BLaER1 treated with 17β-estradiol and CSF1 and Interleukin-3, amounts not matched to agents 10 nM and 100 nM (cell line): Measurements from ENCODE around the gene PPIL3.

Source experiments
- H3K27ac ChIP-seq, 11 experiments: shearing (Covaris generic); formaldehyde crosslinking; 2 replicates each; pipeline ENCODE4 v1.8.1; 2022
- H3K27me3 ChIP-seq, 11 experiments: shearing (Covaris generic); formaldehyde crosslinking; 2 replicates each; pipeline ENCODE4 v1.8.1; 2022
- H3K36me3 ChIP-seq, 11 experiments: shearing (Covaris generic); formaldehyde crosslinking; 2 replicates each; pipeline ENCODE4 v1.8.1; 2022
- H3K4me1 ChIP-seq, 10 experiments: shearing (Covaris generic); formaldehyde crosslinking; 2 replicates each; pipeline ENCODE4 v1.8.1; 2022
- H3K4me2 ChIP-seq, 11 experiments: shearing (Covaris generic); formaldehyde crosslinking; 2 replicates each; pipeline ENCODE4 v1.8.1; 2022
- H3K4me3 ChIP-seq, 10 experiments: shearing (Covaris generic); formaldehyde crosslinking; 2 replicates each; pipeline ENCODE4 v1.8.1; 2022
- H3K9ac ChIP-seq, 11 experiments: shearing (Covaris generic); formaldehyde crosslinking; 2 replicates each; pipeline ENCODE4 v1.8.1; 2022
- H3K9me3 ChIP-seq, 11 experiments: shearing (Covaris generic); formaldehyde crosslinking; replicated peaks in 1 of 11; 2 replicates each; pipeline ENCODE4 v1.8.1; 2022
- H4K20me1 ChIP-seq, 11 experiments: shearing (Covaris generic); formaldehyde crosslinking; 2 replicates each; pipeline ENCODE4 v1.8.1; 2022
- Cebpa-rat ChIP-seq, 11 experiments: shearing (Covaris generic); IDR thresholded peaks; 2 replicates each; pipeline ENCODE4 v1.8.1; 2022

The PPIL3 gene

DNA sequence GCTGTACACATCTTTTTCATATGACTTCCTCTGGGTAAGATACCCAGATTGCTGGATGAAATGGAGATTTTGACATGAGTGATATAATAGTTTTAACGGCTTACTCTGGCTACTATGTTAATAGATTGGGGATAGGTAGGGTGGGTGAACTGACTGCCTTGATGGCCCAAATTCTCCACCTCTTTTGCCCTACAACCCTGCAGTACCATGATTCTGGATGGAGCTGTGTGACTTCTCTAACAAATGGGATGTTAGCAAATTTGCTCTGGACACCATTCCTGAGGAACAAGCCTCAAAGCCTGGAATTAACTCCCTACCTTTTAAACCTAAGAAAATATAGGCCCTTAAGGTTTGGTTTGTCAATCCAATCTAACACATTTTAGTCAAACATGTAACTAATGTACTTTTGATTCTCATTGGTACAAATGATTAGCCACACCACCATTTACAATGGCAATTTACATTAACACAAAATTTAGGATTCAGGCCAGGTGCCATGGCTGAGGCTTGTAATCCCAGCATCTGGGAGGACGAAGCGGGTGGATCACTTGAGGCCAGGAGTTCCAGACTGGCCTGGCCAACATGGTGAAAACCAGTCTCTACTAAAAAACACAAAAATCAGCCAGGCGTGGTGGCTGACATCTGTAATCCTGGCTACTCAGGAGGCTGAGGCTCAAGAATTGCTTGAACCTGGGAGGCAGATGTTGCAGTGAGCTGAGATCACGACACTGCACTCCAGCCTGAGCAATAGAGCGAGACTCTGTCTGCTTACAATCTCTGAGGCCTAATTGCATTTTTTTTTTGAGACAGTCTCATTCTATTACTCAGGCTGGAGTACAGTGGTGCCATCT lies 37.3 kb downstream of the PPIL3 start:
- no peaks in the 10 kb centered on the region for H3K27me3 ChIP-seq

DNA sequence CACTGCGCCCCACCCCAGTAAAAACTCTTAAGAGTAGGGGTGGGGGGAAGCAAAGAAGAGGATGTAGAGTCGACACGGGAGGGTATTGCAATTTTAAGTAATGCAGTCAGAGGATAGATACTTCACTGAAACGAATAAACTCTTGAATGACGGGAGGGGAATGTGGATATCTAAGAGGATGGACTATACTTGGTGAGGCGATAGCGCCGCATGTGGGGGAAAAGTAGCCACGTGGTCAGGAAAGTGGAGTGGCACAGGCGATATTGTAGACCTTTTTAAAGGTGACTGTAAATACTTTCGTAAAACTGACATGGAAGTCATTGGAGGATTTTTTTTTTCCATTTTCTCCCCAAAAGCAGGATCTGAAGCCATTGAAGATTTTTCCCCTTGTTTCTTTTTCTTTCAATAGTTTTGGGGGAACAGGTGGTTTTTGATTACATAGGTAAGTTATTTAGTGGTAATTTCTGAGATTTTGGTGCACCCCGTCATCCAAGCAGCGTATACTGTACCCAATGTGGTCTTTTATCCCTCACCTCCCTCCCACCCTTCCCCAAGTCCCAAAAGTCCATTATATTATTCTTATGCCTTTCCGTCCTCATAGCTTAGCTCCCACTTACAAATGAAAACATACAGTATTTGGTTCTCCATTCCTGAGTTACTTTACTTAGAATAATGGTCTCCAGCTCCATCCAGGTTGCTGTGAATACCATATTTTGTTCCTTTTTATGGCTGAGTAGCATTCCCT lies 38.2 kb downstream of the PPIL3 start:
- Histone ChIP-seq H3K9ac (no peak overlapping the region), H3K27me3 (no peaks in the 10 kb centered on the region), H3K36me3 (peaks cover 51 to 59% (median 55%) of the 10 kb centered on the region in 11 experiments), H4K20me1 (peaks cover 28 to 69% (median 54%) of the 10 kb centered on the region in 11 experiments), H3K9me3 (no peaks in the 10 kb centered on the region), H3K4me2 (no peak overlapping the region), H3K27ac (no peak overlapping the region), H3K4me3 (no peak overlapping the region), H3K4me1 (0 out of 20 replicates have a peak, but pooled peaks cover 0 to 3% (median 0%) of the 10 kb centered on the region in 10 experiments)
- no peak for TF ChIP-seq Cebpa-rat (IDR thresholded peaks at IDR 0.05)

More for the DNA sequence above, 37.3 kb downstream of the PPIL3 start:
- Histone ChIP-seq H3K9ac (no peak overlapping the region), H3K27ac (no peak overlapping the region), H3K4me1 (0 out of 20 replicates have a peak, but pooled peaks cover 0 to 3% (median 0%) of the 10 kb centered on the region in 10 experiments), H3K4me3 (no peak overlapping the region), H3K4me2 (no peak overlapping the region), H4K20me1 (peaks cover 37 to 78% (median 64%) of the 10 kb centered on the region in 11 experiments), H3K36me3 (peaks cover 61 to 68% (median 64%) of the 10 kb centered on the region in 11 experiments), H3K9me3 (no peaks in the 10 kb centered on the region)
- no peak for TF ChIP-seq Cebpa-rat (IDR thresholded peaks at IDR 0.05)

DNA sequence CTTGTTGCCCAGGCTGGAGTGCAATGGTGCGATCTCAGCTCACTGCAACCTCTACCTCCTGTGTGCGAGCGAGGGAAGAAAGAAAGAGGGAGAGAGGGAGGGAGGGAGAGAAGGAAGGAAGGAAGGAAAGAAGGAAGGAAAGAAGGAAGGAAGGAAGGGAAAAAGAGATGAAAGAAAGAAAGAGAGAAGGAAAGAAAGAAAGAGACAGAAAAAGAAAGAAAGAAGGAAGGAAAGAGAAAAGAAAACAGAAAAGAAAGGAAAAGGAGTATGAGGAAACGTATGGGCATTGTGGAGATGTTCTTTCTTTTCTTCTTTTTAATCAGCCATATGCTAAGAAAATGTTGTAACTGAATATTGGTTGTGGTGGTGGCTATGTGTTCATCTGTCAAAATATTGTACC lies 40.9 kb downstream of the PPIL3 start:
- peaks cover 24 to 31% (median 27%) of the 10 kb centered on the region in 11 experiments for H3K36me3 ChIP-seq
- H3K4me3 ChIP-seq = no peak overlapping the region
- peaks cover 4 to 42% (median 27%) of the 10 kb centered on the region in 11 experiments; a peak in 18 of 22 replicates for H4K20me1 ChIP-seq
- H3K27me3 ChIP-seq = no peaks in the 10 kb centered on the region
- no peak overlapping the region for H3K4me2 ChIP-seq
- TF ChIP-seq Cebpa-rat (IDR thresholded peaks at IDR 0.05) = no peak
- H3K9ac ChIP-seq = no peak overlapping the region
- no peaks in the 10 kb centered on the region for H3K9me3 ChIP-seq
- H3K4me1 ChIP-seq = 0 out of 20 replicates have a peak, but pooled peaks cover 0 to 3% (median 0%) of the 10 kb centered on the region in 10 experiments
- no peak overlapping the region for H3K27ac ChIP-seq

DNA sequence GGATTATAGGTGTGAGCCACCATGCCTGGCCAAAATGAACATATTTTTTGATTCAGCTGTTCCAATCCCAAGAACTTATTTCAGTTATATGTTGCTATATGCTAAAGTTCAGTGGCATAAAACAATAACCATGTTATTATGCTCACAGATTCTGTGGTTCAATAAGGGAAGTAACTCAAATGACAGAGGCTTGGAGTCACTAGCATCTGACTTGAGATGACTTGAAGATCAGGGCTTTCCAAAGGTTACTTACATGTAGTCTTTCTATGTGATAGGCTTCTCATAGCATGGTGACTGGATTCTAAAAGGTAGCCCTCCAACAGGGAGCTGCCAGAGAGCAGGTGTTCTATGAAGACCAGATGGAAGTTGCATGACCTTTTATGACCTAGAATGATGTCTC lies 41.6 kb downstream of the PPIL3 start:
- H4K20me1 ChIP-seq = peaks cover 4 to 35% (median 21%) of the 10 kb centered on the region in 11 experiments; a peak in 18 of 22 replicates
- H3K9ac ChIP-seq = no peak overlapping the region
- no peak overlapping the region for H3K27ac ChIP-seq
- peaks cover 17 to 25% (median 21%) of the 10 kb centered on the region in 11 experiments for H3K36me3 ChIP-seq
- H3K4me3 ChIP-seq = no peak overlapping the region
- no peak for TF ChIP-seq Cebpa-rat (IDR thresholded peaks at IDR 0.05)
- H3K9me3 ChIP-seq = no peaks in the 10 kb centered on the region
- H3K27me3 ChIP-seq = no peaks in the 10 kb centered on the region
- H3K4me2 ChIP-seq = no peak overlapping the region
- 0 out of 20 replicates have a peak, but pooled peaks cover 0 to 3% (median 0%) of the 10 kb centered on the region in 10 experiments for H3K4me1 ChIP-seq

DNA sequence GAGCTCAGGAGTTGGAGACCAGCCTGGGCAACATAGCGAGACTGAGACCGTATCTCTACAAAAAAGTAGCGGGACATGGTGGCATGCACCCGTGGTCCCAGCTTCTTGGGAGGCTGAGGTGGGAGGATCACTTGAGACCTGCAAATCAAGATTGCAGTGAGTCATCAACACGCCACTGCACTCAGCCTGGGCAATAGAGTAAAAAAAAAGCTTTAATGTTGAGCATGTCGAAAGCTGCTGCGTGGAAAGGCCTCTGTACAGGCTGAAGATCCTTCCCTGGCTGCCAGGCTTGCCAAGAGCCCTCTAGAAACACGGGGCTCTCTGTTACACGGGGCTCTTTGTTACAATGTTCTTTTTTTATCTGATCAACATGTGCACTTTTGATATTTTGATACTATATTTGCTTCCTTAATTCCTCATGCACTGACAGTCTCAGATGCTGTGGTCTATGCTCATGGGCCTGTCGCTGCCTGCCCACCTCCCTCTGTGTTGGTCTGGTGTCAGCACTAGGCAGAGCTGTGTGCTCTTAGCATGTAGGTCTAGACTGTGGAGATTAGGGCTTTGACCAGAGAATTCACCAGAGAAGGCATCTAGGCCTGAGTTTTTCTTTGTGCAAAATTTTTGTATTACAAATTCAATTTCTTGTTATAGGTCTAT lies 43.1 kb downstream of the PPIL3 start:
- Histone ChIP-seq H3K27ac (no peak overlapping the region), H3K4me3 (no peak overlapping the region), H3K4me2 (no peak overlapping the region), H3K9me3 (no peaks in the 10 kb centered on the region), H3K36me3 (peaks cover 3 to 10% (median 6%) of the 10 kb centered on the region in 11 experiments; a peak in 14 of 22 replicates), H3K4me1 (0 out of 20 replicates have a peak, but pooled peaks cover 0 to 3% (median 0%) of the 10 kb centered on the region in 10 experiments), H4K20me1 (peaks cover 0 to 20% (median 8%) of the 10 kb centered on the region in 11 experiments; a peak in 10 of 22 replicates), H3K9ac (no peak overlapping the region; a peak in 1 of 22 replicates), H3K27me3 (no peaks in the 10 kb centered on the region)
- no peak for TF ChIP-seq Cebpa-rat (IDR thresholded peaks at IDR 0.05)

DNA sequence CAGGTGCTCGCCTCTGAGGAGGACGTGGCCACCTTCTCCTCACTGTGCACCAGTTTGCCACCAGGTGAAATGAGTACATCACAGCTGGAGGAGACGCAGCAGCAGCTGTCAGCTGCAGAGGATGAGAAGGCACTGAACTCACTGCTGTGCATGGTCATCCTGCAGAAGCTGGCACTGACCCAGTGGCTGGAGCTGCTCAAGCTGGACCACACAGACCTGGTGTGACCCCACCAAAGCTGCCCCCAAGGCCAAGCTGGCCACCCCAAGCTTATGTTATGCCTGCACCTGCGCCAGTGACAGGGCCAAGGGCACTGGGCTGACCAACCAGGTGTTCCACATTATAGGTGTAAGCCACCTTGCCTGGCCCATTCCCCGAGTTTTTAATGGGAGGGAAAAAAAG lies 43.7 kb downstream of the PPIL3 start:
- peaks cover 0 to 14% (median 4%) of the 10 kb centered on the region in 11 experiments; a peak in 8 of 22 replicates for H4K20me1 ChIP-seq
- H3K4me3 ChIP-seq = no peak overlapping the region
- TF ChIP-seq Cebpa-rat (IDR thresholded peaks at IDR 0.05) = no peak
- 0 out of 20 replicates have a peak, but pooled peaks cover 0 to 3% (median 0%) of the 10 kb centered on the region in 10 experiments for H3K4me1 ChIP-seq
- H3K27ac ChIP-seq = no peak overlapping the region
- H3K27me3 ChIP-seq = no peaks in the 10 kb centered on the region
- no peaks in the 10 kb centered on the region for H3K9me3 ChIP-seq
- H3K9ac ChIP-seq = no peak overlapping the region
- no peak overlapping the region for H3K4me2 ChIP-seq
- H3K36me3 ChIP-seq = peaks cover 0 to 4% (median under 1%) of the 10 kb centered on the region in 11 experiments; a peak in 6 of 22 replicates

DNA sequence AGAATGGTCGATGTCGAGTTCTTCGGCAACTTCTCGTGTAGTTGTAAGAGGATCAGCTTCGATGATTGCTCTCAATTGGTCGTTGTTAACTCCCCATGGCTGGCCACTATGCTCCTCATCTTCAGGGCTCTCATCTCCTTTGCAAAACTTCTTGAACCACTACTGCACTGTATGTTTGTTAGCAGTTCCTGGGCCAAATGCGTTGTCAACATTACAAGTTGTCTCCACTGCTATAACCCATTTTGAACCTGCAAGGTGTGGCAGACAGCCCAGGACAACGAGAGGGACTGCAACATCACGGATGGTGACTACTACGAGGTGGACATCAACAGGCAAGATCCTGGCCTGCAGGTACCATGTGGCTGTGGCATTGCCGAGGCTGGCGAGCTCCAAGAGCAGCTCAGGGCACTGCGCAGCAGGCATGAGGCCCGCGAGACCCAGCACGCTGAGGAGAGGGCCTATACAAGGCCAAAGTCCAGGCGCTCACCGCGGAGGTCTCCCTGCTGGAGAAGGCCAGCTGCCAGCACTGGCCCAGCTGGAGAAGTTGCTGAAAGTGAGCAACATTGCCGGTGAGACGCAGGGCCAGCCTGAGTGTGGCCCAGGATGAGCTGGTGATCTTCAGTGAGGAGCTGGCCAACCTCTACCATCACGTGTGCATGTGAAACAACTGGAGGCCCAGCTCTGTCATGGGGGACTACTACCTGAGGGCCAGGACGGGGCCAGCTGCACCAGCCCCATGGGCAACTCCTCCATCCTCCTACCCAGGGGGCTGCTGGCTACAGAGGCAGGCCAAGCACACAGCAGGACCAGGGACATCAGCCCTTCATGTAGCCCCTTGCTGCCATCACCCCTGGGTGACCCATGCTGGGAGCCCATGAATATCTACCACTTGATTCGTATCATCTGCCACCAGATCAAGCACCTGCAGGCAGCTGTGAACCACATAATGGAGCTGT lies 44.6 kb downstream of the PPIL3 start:
- Histone ChIP-seq H3K27me3 (no peaks in the 10 kb centered on the region), H3K27ac (no peak overlapping the region), H3K4me3 (no peak overlapping the region), H3K9ac (no peak overlapping the region), H3K4me1 (no peaks in the 10 kb centered on the region), H3K4me2 (no peak overlapping the region), H3K36me3 (no peaks in the 10 kb centered on the region), H3K9me3 (peaks cover 0 to 6% (median 0%) of the 10 kb centered on the region in 11 experiments; a peak in 2 of 22 replicates), H4K20me1 (peaks cover 0 to 5% (median 0%) of the 10 kb centered on the region in 11 experiments; a peak in 2 of 22 replicates)
- TF ChIP-seq Cebpa-rat (IDR thresholded peaks at IDR 0.05) = no peak

- Histone ChIP-seq H3K4me2 (no peak overlapping the region), H3K27ac (no peak overlapping the region), H3K4me1 (no peaks in the 10 kb centered on the region), H3K9me3 (peaks cover 17 to 42% (median 34%) of the 10 kb centered on the region in 11 experiments), H3K9ac (no peak overlapping the region), H3K36me3 (no peaks in the 10 kb centered on the region), H3K4me3 (no peak overlapping the region), H3K27me3 (no peaks in the 10 kb centered on the region), H4K20me1 (no peaks in the 10 kb centered on the region)
- no peak for TF ChIP-seq Cebpa-rat (IDR thresholded peaks at IDR 0.05)
Measured at GRCh38 chr2:200839513-200839912, 49.4 kb downstream of the PPIL3 start.
